ENCODE results near the gene CYP4V2.

Gene CYP4V2

GRCh38 chr4:186191200-186192065 lies at the start of gene CYP4V2:
Gene CYP4V2 (plus strand): TSS chr4:186191567. CDS start chr4:186191824, 257 bp downstream.
- Histone ChIP-seq H3K4me1 (ENCODE audit: control insufficient read depth, insufficient read depth, low read length) (peaks cover 21% of the 10 kb centered on the region), H3K9ac (ENCODE audit: low read length in 2 of 2) (peak within 1 kb of the TSS; percentile 87 to 92), H3K9me3 (ENCODE audit: control insufficient read depth in 2 of 2, low read length in 2 of 2) (no peaks in the 10 kb centered on the region), H3K27ac (ENCODE audit: low read length) (peak within 1 kb of the TSS; percentile 96), H3K27me3 (ENCODE audit: control insufficient read depth in 1 of 2, insufficient read depth in 2 of 2, low read length in 2 of 2) (no peaks in the 10 kb centered on the region), H3K36me3 (ENCODE audit: control insufficient read depth in 2 of 2, insufficient read depth in 2 of 2, low read length in 2 of 2) (peaks cover 8 to 12% of the 10 kb centered on the region in 2 donors), H3K4me3 (ENCODE audit: low read length in 2 of 2) (peak within 1 kb of the TSS; percentile 84 to 91)

GRCh38 chr4:186144198-186144945 lies 47.0 kb upstream of the CYP4V2 start:
- Histone ChIP-seq H3K36me3 (ENCODE audit: control insufficient read depth in 2 of 2, insufficient read depth in 2 of 2, low read length in 2 of 2) (no peaks in the 10 kb centered on the region), H3K27ac (ENCODE audit: low read length) (peak overlapping the region; percentile 79), H3K9me3 (ENCODE audit: control insufficient read depth in 2 of 2, low read length in 2 of 2) (no peaks in the 10 kb centered on the region), H3K4me3 (ENCODE audit: low read length in 2 of 2) (peak overlapping the region; percentile 54 to 82), H3K4me1 (ENCODE audit: control insufficient read depth, insufficient read depth, low read length) (peaks cover 13% of the 10 kb centered on the region), H3K9ac (ENCODE audit: low read length in 2 of 2) (peak overlapping the region; percentile 69 to 71), H3K27me3 (ENCODE audit: control insufficient read depth in 1 of 2, insufficient read depth in 2 of 2, low read length in 2 of 2) (no peaks in the 10 kb centered on the region)

GRCh38 chr4:186144946-186145569 lies 46.3 kb upstream of the CYP4V2 start:
- peak overlapping the region; percentile 73 to 82 for H3K9ac ChIP-seq (ENCODE audit: low read length in 2 of 2)
- peaks cover 0 to 2% of the 10 kb centered on the region in 2 donors for H3K36me3 ChIP-seq (ENCODE audit: control insufficient read depth in 2 of 2, insufficient read depth in 2 of 2, low read length in 2 of 2)
- H3K4me1 ChIP-seq (ENCODE audit: control insufficient read depth, insufficient read depth, low read length): peaks cover 13% of the 10 kb centered on the region

GRCh38 chr4:186146458-186146857 lies 44.9 kb upstream of the CYP4V2 start:
- Histone ChIP-seq H3K4me1 (ENCODE audit: control insufficient read depth, insufficient read depth, low read length) (peaks cover 13% of the 10 kb centered on the region), H3K27ac (ENCODE audit: low read length) (no peak overlapping the region), H3K9me3 (ENCODE audit: control insufficient read depth in 2 of 2, low read length in 2 of 2) (no peaks in the 10 kb centered on the region), H3K4me3 (ENCODE audit: low read length in 2 of 2) (no peak overlapping the region), H3K36me3 (ENCODE audit: control insufficient read depth in 2 of 2, insufficient read depth in 2 of 2, low read length in 2 of 2) (peaks cover 2% of the 10 kb centered on the region in 2 donors), H3K27me3 (ENCODE audit: control insufficient read depth in 1 of 2, insufficient read depth in 2 of 2, low read length in 2 of 2) (no peaks in the 10 kb centered on the region), H3K9ac (ENCODE audit: low read length in 2 of 2) (no peak overlapping the region)

More at GRCh38 chr4:186144946-186145569, 46.3 kb upstream of the CYP4V2 start:
- Histone ChIP-seq H3K27ac (ENCODE audit: low read length) (peak overlapping the region; percentile 77), H3K4me3 (ENCODE audit: low read length in 2 of 2) (peak overlapping the region; percentile 64 to 81), H3K9me3 (ENCODE audit: control insufficient read depth in 2 of 2, low read length in 2 of 2) (no peaks in the 10 kb centered on the region), H3K27me3 (ENCODE audit: control insufficient read depth in 1 of 2, insufficient read depth in 2 of 2, low read length in 2 of 2) (no peaks in the 10 kb centered on the region)

- Histone ChIP-seq H3K36me3 (ENCODE audit: control insufficient read depth in 2 of 2, insufficient read depth in 2 of 2, low read length in 2 of 2) (peaks cover 4 to 5% of the 10 kb centered on the region in 2 donors), H3K27ac (ENCODE audit: low read length) (no peak overlapping the region), H3K9me3 (ENCODE audit: control insufficient read depth in 2 of 2, low read length in 2 of 2) (no peaks in the 10 kb centered on the region), H3K4me1 (ENCODE audit: control insufficient read depth, insufficient read depth, low read length) (peaks cover 13% of the 10 kb centered on the region), H3K4me3 (ENCODE audit: low read length in 2 of 2) (no peak overlapping the region), H3K27me3 (ENCODE audit: control insufficient read depth in 1 of 2, insufficient read depth in 2 of 2, low read length in 2 of 2) (no peaks in the 10 kb centered on the region), H3K9ac (ENCODE audit: low read length in 2 of 2) (no peak overlapping the region)
Measured at GRCh38 chr4:186148336-186148975, 42.9 kb upstream of the CYP4V2 start.

GRCh38 chr4:186149872-186150271 lies 41.5 kb upstream of the CYP4V2 start:
- Histone ChIP-seq H3K27me3 (ENCODE audit: control insufficient read depth in 1 of 2, insufficient read depth in 2 of 2, low read length in 2 of 2) (no peaks in the 10 kb centered on the region), H3K27ac (ENCODE audit: low read length) (peak overlapping the region; percentile 6), H3K9ac (ENCODE audit: low read length in 2 of 2) (no peak overlapping the region), H3K4me3 (ENCODE audit: low read length in 2 of 2) (no peak overlapping the region), H3K9me3 (ENCODE audit: control insufficient read depth in 2 of 2, low read length in 2 of 2) (no peaks in the 10 kb centered on the region), H3K4me1 (ENCODE audit: control insufficient read depth, insufficient read depth, low read length) (peaks cover 10% of the 10 kb centered on the region), H3K36me3 (ENCODE audit: control insufficient read depth in 2 of 2, insufficient read depth in 2 of 2, low read length in 2 of 2) (peaks cover 5 to 9% of the 10 kb centered on the region in 2 donors)

- H3K4me3 ChIP-seq (ENCODE audit: low read length in 2 of 2): no peak overlapping the region
- no peak overlapping the region for H3K9ac ChIP-seq (ENCODE audit: low read length in 2 of 2)
- H3K4me1 ChIP-seq (ENCODE audit: control insufficient read depth, insufficient read depth, low read length): peaks cover under 1% of the 10 kb centered on the region
- H3K27me3 ChIP-seq (ENCODE audit: control insufficient read depth in 1 of 2, insufficient read depth in 2 of 2, low read length in 2 of 2): no peaks in the 10 kb centered on the region
- no peak overlapping the region for H3K27ac ChIP-seq (ENCODE audit: low read length)
- H3K9me3 ChIP-seq (ENCODE audit: control insufficient read depth in 2 of 2, low read length in 2 of 2): no peaks in the 10 kb centered on the region
- H3K36me3 ChIP-seq (ENCODE audit: control insufficient read depth in 2 of 2, insufficient read depth in 2 of 2, low read length in 2 of 2): peaks cover 6 to 9% of the 10 kb centered on the region in 2 donors
Measured at GRCh38 chr4:186150926-186151325, 40.4 kb upstream of the CYP4V2 start.

- Histone ChIP-seq H3K27ac (ENCODE audit: low read length) (no peak overlapping the region), H3K4me3 (ENCODE audit: low read length in 2 of 2) (no peak overlapping the region), H3K36me3 (ENCODE audit: control insufficient read depth in 2 of 2, insufficient read depth in 2 of 2, low read length in 2 of 2) (peaks cover 9% of the 10 kb centered on the region in 2 donors), H3K9ac (ENCODE audit: low read length in 2 of 2) (no peak overlapping the region), H3K9me3 (ENCODE audit: control insufficient read depth in 2 of 2, low read length in 2 of 2) (no peaks in the 10 kb centered on the region), H3K27me3 (ENCODE audit: control insufficient read depth in 1 of 2, insufficient read depth in 2 of 2, low read length in 2 of 2) (no peaks in the 10 kb centered on the region), H3K4me1 (ENCODE audit: control insufficient read depth, insufficient read depth, low read length) (no peaks in the 10 kb centered on the region)
Measured at GRCh38 chr4:186151499-186151898, 39.9 kb upstream of the CYP4V2 start.

GRCh38 chr4:186158021-186158813 lies 33.1 kb upstream of the CYP4V2 start:
- no peak overlapping the region for H3K9ac ChIP-seq (ENCODE audit: low read length in 2 of 2)
- H3K36me3 ChIP-seq (ENCODE audit: control insufficient read depth in 2 of 2, insufficient read depth in 2 of 2, low read length in 2 of 2): peaks cover 24 to 27% of the 10 kb centered on the region in 2 donors

More at GRCh38 chr4:186158021-186158813, 33.1 kb upstream of the CYP4V2 start:
- no peaks in the 10 kb centered on the region for H3K27me3 ChIP-seq (ENCODE audit: control insufficient read depth in 1 of 2, insufficient read depth in 2 of 2, low read length in 2 of 2)
- no peaks in the 10 kb centered on the region for H3K4me1 ChIP-seq (ENCODE audit: control insufficient read depth, insufficient read depth, low read length)
- H3K27ac ChIP-seq (ENCODE audit: low read length): no peak overlapping the region
- no peak overlapping the region for H3K4me3 ChIP-seq (ENCODE audit: low read length in 2 of 2)
- H3K9me3 ChIP-seq (ENCODE audit: control insufficient read depth in 2 of 2, low read length in 2 of 2): no peaks in the 10 kb centered on the region

All from stomach smooth muscle (tissue), 2 donors.